HG03066 (cell line): ENCODE measurements around the gene SNX33.
A peak's percentile ranks its signal among the peaks of the same experiment; 100 is the strongest.
"Not testable (repeated sequence)": the region's sequence is repeated elsewhere in the genome, so short reads cannot be mapped to it uniquely, and the experiment has no call there.

Experiments
- ATAC-seq: cut with Tn5 transposase; IDR thresholded peaks from one replicate; pipeline ENCODE4 v1.9.1; 2021; ENCODE audit warnings: low read depth; ENCODE audit not compliant: unreplicated experiment

The SNX33 gene

DNA sequence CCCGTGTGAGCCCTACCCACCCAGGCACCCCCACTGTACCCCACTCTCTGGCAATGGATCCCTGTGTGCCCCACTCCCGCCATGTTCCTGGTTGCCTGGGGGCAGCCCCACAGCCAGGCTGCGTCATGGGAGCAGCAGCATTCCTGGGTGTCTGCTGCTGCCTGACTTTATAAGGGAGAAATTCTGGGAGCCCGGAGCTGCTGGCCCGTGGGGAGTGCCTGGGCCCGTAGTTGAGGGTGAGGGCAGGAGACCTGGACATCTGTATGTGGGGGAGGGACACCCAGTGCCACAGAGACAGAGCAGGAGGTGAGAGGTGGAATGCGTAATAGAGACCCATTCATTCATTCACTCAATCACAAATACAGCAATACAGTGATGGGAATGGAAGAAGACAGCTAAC is 49.8 kb downstream of the SNX33 start:
- no peak for ATAC-seq

DNA sequence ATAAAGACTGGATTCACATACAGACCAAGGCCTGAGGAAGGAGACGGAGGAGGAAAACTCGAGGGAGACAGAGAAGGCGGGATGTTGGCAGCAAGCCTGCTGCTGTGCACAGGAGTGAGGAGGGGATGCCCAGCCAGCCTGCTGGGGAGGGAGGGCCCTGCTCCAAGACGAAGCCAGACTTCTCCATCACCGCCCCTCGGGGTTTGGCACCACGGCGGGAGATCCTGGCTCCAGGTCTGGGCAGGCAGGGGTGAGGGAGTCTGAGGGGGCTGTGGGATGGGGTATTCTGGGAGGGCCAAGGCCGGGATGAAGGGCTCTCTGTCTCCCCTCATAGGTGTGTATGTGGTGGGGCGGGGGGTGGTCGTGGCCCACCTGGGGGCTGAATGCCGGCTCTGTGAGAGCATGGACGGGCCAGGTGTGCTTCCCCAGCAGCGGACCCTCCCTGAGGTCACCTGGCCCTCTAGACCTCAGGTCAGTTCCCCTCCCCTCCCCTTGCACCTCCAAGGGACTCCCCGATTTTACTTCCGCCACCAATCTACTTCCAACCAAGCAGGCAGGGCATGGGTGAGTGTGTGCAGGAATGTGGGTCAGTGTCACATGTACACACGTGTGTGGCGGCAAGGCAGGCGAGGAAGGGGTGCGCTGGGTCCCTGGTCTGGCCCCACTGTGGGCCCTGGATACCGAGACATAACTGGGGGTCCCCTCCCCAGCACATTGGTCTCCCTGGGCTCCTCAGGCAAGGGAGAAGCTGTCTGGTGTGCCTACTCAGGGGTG is 50.4 kb downstream of the SNX33 start:
- ATAC-seq = not testable (repeated sequence)

DNA sequence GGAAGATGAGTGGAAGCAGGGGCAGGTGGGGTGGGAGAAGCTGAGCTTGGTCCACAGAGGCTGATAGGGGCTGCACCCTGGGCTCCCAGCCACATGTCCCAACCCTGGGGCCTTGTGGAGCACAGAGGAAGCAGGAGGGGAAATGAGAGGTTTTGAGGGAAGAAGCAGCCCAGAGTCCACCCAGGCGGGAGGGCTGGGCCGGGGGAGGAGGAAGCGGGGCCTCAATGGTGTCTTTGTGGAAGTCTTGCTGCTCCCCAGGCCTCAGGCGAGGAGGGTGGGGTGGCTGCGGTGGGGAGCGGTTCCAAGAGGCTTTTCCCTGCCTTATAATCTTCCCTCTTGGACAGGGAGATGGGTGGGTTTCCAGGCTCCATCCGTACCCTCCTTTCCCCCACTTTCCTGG is 51.8 kb downstream of the SNX33 start:
- ATAC-seq = not testable (repeated sequence)

DNA sequence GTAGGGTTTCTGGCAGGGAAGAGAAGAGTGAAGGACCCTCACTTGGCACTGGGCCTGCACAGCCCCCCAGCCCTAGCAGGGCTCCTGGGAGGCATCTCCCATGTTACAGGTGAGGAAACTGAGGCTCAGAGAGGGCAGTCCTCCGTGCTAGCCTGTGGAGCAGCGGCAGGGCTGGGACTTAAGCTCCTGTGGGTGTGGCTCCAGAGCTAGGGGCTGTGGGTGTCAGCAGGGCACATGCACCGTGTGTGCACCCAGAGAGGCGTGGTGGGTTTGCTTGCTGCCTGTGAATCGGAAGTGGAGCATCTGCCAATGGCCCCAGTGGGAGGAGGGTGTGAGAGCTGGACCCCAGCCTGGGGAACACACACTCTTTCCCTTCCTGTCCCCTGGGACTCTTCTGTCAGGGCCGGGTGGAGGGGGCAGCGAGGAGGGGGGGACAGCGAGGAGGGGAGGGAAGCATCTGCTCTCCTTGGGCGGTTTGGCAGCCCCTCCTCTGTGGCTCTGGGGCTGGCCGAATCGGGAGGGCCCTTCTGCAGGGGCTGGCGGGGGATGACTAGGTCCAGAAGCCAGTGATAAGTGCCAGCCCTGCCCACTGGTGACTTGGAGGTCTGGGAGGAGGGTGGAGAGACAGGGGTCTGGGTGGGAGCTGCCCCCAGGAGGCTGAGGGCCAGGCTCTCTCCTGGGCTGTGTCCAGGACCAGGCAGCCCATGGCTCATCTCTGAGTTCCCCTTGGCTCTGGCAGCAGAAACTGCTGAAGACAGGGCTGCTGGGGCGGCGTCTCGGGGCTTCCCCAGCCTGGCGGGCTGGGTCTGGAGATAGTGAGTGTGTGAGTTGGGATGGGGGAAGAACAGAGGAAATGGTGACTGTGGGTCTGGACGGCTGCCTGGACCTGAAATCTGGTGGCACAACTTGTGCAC is 52.5 kb downstream of the SNX33 start:
- peak; percentile 55 for ATAC-seq

DNA sequence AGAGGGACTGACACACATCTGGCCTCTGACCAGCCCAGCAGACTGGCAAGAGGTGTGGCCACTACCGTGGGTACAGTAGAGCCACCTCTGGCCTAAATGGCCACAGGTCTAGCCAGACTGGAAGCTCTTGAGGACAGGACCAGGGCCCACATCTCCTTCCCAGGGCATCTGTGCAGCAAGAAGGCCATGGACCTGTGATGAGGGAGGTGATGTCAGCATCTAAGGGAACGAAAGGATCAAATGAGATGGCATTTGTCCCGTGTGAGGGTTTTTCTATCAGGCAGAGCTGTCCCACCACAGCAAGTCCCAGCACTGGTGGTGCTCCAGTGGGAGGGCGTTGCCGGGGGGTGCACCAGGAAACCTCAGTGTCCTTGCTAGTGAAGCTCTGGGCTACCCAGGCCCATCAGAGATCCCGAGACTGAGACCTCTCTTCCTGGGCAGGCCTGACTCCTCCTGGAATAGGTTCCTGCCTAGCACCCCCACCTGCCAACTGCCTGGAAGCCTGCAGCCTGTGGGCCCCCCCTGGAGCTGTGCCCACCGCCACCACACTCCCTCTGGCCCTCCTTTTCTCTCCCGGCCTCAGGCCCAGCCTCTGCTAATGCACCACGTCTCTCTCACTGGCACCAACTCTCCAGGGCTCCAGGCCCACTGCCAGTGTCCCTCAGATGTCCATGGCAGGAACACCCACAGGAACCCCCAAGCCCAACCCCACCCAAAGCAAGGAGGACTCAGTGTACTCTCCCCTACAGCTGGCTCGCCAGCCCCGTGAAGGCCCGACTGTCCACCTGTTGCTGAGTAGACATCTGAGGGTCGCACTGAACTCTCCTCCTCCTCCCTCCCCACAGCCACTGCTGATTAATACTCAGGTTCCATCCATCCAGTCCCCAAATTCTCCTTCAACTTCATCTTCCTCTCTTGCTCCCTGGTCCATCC is 53.6 kb downstream of the SNX33 start:
- ATAC-seq = not testable (repeated sequence)

DNA sequence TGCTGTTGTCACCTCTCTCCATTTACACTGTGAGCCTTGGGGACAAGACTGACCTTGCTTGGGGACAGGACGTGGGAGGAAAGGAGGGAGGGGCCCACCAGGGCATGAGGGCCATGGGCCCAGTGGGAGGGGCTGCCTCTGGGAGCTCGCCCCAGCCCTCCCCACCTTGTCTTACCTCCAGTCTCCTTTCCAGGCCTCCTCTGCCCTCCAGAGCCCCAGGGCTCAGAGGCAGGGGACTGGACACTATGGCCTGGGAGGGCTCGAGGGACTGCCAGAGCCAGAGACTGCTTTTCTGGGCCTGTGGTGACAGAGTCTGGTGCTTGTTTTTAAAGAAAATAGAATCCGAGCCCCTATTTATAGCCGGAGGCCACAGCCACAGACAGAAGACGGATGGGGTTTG is 54.7 kb downstream of the SNX33 start:
- no peak for ATAC-seq

DNA sequence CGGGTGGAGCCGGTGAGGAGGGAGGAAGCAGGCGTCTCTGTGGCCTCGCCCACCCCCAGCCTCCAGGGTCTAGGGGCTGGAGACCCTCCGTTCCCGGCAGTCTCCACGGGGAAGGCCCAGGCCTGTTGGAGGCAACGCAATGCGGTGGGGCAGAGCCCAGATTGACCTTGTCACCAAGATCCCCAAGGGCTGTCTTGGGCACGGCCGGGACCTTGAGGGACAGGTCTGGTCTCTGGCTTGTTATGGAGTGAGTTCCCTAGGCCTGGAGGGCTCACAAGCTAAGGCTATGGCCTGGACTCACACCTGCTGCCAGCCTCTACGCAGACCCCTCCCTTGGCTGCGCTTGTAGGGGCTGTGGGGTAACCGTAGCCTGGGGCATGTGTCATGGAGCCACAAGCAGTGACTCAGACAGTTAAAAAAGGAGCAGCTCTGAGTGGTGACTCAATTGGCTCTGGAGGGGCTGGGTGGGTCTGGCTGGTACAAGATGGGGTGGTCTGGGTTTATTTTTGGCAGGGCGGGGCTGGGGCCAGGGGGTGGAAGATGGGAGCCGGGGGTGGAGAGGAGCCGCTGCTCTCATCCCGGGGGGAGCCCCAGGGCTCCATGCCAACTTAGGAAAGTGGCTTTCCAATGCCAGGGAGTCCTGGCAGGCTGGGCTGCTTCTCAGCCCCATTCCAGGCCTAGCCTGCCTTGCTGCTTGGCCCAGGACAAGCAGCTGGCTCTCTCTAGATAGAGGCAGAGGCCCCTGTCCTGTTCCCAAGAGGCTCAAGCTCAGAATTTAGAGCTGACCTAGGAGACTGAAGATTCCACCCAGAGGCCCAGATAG is 55.9 kb downstream of the SNX33 start:
- not testable (repeated sequence) for ATAC-seq

DNA sequence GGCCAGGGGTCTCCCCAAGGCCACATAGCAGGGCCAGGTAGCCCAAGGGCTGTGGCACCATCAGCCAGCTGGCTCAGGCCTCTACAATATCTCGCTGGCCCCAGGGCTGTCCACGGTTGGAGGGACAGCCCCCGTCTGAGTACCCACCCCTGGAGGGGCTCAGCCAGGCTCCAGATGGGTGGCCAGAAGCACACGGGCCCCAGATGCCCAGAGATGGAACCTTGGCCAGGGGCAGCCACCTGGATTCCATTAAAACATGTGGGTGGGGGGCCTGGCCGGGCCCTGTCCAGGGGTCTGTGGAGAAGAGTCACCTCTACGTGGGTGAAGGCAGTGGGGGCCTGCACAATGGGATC is 56.5 kb downstream of the SNX33 start:
- ATAC-seq = no peak

DNA sequence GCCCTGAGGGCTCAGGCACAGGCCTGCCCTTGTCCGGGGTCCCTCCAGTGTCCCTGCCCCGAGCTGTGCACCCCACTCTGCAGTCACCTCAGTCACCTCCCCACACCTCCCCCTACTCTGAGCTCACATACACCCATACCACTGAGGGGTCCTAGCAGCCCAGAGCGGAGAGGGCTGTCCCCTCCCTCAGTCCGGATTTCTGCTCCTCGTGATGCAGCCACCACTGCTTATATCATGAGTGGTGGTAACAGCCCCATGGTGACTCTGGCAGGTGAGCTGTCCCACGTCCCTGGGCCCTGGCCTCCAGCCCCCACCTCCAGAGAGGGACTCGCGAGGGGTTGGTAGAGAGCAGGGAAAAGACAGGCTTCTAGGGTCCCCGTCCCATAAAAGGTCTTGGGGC is 56.9 kb downstream of the SNX33 start:
- no peak for ATAC-seq

DNA sequence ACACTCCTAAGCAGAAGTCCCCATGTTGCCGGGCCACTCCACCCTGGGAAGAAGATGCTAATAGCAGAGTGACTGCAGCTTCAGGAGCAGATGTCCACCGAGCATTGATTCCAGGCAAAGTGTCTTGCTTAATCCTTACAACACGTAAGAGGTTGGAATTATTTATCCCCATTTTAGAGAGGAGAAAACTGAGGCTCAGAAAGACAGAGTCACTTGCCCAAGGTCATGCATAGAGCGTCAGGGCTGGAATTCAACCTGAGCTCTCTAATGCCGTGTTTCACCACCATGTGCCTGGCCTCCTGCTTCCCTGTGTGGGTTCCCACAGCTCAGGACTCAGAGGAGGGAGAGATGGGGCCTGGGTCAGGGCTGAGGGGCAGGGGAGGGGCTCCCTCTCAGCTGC is 57.7 kb downstream of the SNX33 start:
- not testable (repeated sequence) for ATAC-seq

DNA sequence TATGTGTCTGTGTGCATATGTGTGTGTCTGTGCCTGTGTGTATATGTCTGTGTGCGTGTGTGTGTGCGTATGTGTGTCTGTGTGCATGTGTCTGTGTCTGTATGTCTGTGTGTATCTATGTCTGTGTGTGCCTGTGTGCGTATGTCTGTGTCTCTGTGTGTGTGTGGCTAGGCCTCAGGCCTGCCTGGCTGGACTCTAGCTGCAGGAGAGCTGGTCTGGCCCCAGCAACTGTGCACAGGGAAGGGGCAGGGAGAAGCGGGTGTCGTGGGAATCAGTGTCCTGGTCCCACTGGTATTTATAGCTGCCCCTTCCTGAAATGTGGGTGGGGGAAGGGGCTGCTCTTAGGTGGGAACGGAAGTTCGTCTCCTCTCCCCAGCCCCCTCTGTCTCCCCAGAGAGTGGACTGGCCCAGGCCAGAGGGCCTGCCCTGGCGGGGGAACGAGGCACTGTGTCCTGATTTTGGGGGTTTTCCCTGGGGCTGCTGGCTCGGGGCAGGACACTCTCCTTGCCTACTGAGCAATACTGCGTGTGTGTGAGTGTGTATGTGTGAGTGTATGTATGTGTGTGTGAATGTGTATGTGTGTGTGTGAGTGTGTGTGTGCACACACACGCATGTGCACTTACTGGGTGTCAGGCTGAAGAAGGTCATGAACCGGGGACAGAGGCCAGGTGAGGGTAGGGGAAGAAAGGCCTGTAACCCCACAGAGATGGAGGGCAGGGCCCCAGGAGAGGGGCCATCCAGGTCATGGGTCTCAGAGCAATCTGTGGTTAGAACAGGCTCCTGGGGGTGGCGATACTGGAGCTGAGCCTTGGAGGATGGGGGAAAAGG is 58.4 kb downstream of the SNX33 start:
- ATAC-seq = no peak

DNA sequence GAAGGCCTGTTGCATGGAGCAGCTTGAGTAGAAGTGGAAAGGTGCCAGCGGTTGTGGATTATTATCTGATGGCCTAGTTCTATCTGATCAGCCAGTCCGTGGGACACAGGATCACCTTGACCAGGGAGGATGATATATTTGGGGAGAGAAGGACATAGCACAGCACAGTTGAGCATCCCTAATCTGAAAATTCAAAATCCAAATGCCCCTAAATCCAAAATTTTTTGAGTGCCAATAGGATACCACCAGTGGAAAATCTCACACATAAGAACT is 58.9 kb downstream of the SNX33 start:
- no peak for ATAC-seq

DNA sequence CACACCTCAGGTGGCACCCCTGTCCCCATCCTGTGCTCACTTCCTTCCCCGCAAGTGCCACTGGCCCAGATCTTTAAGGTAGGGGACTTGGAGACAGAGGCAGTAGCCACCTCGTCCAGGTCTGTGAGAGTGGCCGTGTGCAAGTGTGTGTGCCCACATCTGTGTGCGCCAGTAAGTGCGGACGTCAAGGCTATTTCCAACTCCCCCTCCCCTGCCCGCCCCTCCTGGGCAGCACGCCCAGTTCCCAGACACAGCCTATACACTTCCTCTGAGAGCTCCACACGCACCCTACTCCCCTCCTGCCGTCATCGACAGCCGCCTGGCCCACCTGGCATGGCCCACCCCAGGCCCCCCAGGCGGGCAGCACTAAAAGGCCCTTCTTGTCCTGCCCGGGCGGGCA is 61.7 kb downstream of the SNX33 start:
- ATAC-seq = not testable (repeated sequence)

DNA sequence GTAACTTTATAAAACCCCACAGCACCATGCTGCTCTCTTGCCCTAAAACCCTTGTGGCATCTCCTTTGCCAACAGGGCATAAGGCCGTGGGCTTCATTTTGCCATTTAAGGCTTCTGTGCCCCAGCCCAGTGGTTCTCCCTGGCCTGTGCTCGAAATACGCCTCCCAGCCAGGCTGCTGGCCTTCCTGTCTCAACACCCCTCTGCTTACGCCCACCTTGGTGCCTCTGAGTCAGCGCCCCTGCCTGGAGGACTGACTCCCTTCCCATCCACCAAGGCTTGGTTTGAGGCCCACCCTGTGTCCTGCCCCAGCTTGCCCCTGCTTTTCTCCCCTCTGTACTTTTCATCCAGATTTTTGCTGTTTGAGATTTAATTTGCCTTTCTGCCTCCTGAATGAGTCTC is 63.2 kb downstream of the SNX33 start:
- ATAC-seq = not testable (repeated sequence)

DNA sequence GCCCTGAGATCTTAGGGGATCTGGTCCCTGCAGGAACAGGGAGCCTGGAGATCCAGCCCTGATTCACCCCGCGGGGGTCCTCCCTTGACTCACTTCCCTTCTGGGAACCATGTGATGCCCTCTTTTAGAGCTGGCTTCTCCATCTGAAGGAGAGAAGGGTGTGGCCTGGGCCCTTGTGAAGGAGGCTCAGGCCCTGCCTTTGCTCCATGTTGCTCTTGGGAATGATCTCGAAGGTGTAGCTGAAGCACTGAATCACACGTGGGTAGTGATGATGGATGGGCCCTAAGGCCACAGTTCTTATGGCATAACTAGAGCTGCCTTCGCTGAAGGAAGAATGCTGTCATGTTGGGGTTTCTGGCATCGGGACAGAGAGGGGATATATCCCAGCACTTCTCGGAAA is 63.8 kb downstream of the SNX33 start:
- not testable (repeated sequence) for ATAC-seq
